Sigmoid colon (tissue), 3 donors: ENCODE data around the gene BPTF.

Experiments used
- CTCF ChIP-seq, 4 experiments: fragments of 450-650 bp in 3 of 4; fragments of 200-600 bp in 1 of 4; IDR thresholded peaks; one replicate each; pipeline ENCODE4 v1.5.1; 2016 to 2019; ENCODE audit warnings: antibody characterized with exemption in 4 of 4, mild to moderate bottlenecking in 3 of 4, moderate library complexity in 2 of 4
- POLR2A ChIP-seq, 2 donors: fragments of 450-650 bp; IDR thresholded peaks; one replicate each; pipeline ENCODE4 v1.6.1; 2016; ENCODE audit warnings: antibody characterized with exemption in 2 of 2, mild to moderate bottlenecking in 2 of 2, moderate library complexity in 2 of 2

DNA sequence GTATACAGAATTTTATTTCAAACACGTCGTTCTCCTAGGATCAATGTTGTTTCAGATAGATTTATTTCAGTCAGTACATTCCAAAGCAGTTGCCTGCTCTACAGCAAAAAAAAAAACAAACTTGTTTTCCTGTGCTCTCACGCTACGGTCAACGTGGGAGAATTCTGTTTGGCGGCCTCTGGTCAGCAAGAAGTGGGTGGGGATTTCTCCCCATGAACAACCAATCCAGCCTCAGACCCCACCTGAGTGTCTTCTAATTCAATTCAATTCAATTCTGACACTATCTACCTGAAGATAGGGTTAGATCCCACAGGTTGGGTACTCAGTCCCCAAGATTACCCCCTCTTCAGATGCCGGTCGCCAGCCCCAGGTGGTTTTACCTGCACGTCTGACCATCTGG is 148.9 kb downstream of the BPTF start:
- TF ChIP-seq POLR2A (IDR thresholded peaks at IDR 0.05) (no peak), CTCF (IDR thresholded peaks at IDR 0.05) (no peak)
